Measurements from ENCODE around the gene PSMA5.

DNA sequence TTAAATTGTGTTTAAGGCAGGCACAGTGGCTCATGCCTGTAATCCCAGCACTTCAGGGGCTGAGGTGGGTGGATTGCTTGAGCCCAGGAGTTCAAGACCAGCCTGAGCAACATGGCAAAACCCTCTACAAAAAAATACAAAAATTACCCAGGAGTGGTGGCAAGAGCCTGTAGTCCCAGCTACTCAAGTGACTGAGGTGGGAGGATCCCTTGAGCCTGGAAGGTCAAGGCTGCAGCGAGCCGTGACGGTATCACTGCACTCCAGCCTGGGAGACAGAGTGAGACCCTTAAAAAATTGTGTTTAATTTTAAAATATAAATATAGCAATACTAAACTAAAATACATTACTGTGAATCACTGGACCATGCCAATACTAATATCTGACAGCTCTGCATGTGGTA lies 71.3 kb downstream of the PSMA5 start:
- TF ChIP-seq, protein P1, sequence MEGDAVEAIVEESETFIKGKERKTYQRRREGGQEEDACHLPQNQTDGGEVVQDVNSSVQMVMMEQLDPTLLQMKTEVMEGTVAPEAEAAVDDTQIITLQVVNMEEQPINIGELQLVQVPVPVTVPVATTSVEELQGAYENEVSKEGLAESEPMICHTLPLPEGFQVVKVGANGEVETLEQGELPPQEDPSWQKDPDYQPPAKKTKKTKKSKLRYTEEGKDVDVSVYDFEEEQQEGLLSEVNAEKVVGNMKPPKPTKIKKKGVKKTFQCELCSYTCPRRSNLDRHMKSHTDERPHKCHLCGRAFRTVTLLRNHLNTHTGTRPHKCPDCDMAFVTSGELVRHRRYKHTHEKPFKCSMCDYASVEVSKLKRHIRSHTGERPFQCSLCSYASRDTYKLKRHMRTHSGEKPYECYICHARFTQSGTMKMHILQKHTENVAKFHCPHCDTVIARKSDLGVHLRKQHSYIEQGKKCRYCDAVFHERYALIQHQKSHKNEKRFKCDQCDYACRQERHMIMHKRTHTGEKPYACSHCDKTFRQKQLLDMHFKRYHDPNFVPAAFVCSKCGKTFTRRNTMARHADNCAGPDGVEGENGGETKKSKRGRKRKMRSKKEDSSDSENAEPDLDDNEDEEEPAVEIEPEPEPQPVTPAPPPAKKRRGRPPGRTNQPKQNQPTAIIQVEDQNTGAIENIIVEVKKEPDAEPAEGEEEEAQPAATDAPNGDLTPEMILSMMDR (IDR thresholded peaks at IDR 0.05), result no peak
- TF ChIP-seq EZH2 (IDR thresholded peaks at IDR 0.05; ENCODE audit: borderline replicate concordance, insufficient read depth, low read depth, low read length, poor library complexity, severe bottlenecking), result no peak

All from B cell (primary cell).